ENCODE data around the gene ARHGEF4.

DNA sequence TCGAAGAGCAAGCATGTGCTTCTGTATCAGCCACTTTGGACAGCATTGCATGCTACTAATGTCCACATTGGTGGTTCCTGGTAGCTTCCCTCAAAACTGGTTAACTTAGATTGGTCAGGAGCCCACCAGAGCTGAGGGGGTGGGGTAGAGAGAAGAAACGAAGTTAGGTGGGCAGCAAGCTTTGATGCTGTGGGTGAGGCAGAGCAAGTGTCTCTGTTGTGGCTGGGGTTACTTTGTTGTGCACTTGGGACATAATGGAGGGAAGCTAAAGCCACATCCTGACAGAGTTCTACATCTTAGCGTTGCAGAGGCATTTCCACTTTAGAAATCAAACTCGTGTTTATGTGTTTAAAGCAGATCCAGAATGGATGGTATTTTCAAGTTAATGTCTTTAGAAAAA is 173.9 kb downstream of the ARHGEF4 start:
- TF ChIP-seq, protein P1, sequence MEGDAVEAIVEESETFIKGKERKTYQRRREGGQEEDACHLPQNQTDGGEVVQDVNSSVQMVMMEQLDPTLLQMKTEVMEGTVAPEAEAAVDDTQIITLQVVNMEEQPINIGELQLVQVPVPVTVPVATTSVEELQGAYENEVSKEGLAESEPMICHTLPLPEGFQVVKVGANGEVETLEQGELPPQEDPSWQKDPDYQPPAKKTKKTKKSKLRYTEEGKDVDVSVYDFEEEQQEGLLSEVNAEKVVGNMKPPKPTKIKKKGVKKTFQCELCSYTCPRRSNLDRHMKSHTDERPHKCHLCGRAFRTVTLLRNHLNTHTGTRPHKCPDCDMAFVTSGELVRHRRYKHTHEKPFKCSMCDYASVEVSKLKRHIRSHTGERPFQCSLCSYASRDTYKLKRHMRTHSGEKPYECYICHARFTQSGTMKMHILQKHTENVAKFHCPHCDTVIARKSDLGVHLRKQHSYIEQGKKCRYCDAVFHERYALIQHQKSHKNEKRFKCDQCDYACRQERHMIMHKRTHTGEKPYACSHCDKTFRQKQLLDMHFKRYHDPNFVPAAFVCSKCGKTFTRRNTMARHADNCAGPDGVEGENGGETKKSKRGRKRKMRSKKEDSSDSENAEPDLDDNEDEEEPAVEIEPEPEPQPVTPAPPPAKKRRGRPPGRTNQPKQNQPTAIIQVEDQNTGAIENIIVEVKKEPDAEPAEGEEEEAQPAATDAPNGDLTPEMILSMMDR (IDR thresholded peaks at IDR 0.05): no peak
- no peak for TF ChIP-seq POLR2A (IDR thresholded peaks at IDR 0.05)

Data from heart left ventricle (tissue), 13 donors.